Esophagus muscularis mucosa (tissue), 4 donors: ENCODE data around the gene DGKD. TPM values are rescaled to one million over a fixed set of nuclear protein-coding genes. Genes with fewer than 3 reads are reported as not detected.

Experiments used
- DNase-seq: peaks from one replicate; pipeline ENCODE4 v3.0.0-alpha.2; 2017; ENCODE audit errors: extremely low spot score
- H3K27ac ChIP-seq, 4 donors: fragments of 200-600 bp; sonication (generic); replicated peaks in 1 of 4; 1 replicate in 3 of 4; 2 replicates in 1 of 4; pipeline ENCODE4 v1.5.1; 2016 to 2019; ENCODE audit warnings: mild to moderate bottlenecking in 1 of 4
- H3K27me3 ChIP-seq, 4 donors: fragments of 200-600 bp; sonication (generic); one replicate each; pipeline versions ENCODE4 v1.5.1 to v1.6.0; 2016 to 2019
- H3K36me3 ChIP-seq, 4 donors: fragments of 200-600 bp; sonication (generic); one replicate each; pipeline ENCODE4 v1.5.1; 2016 to 2019
- H3K4me1 ChIP-seq, 4 donors: fragments of 200-600 bp; sonication (generic); one replicate each; pipeline ENCODE4 v1.5.1; 2016 to 2019
- H3K4me3 ChIP-seq, 4 donors: fragments of 200-600 bp; sonication (generic); 1 replicate in 2 of 4; 2 replicates in 2 of 4; pipeline ENCODE4 v1.5.1; 2016 to 2019; ENCODE audit warnings: mild to moderate bottlenecking in 4 of 4, moderate library complexity in 1 of 4
- H3K9me3 ChIP-seq, 4 donors: fragments of 200-600 bp; sonication (generic); 1 replicate in 3 of 4; 2 replicates in 1 of 4; pipeline ENCODE4 v1.5.1; 2016 to 2019
- EP300 ChIP-seq: sonication (generic); formaldehyde crosslinking; IDR thresholded peaks from one replicate; pipeline ENCODE4 v1.6.1; 2017; ENCODE audit warnings: antibody characterized with exemption
- POLR2A ChIP-seq: fragments of 450-650 bp; IDR thresholded peaks from one replicate; pipeline ENCODE4 v1.6.1; 2017; ENCODE audit warnings: antibody characterized with exemption, moderate library complexity, mild to moderate bottlenecking, low read depth
- POLR2AphosphoS5 ChIP-seq, 2 donors: sonication (generic); formaldehyde crosslinking; IDR thresholded peaks; one replicate each; pipeline ENCODE4 v1.6.1; 2017; ENCODE audit warnings: antibody characterized with exemption in 2 of 2
- WGBS: methylation state at CpG from one replicate; pipeline ENCODE4 v1.1.5; 2018; 5-methylcytosine and 5-hydroxymethylcytosine counted together
- intact Hi-C: fragments of 100-400 bp; cut with DNase I; formaldehyde crosslinking; loops from one replicate; pipeline ENCODE4 v1.15.1; 2023
- total RNA-seq, 4 donors: library from RNA; depleted of rRNA; stranded (reverse); fragments of >200 nt; gene quantifications; one replicate each; pipeline versions ENCODE4 v1.1.0 to v1.2.1, GENCODE V29; 2016
- TF ChIP-seq, protein P1 (sequence below), 3 experiments: fragments of 200-600 bp in 2 of 3; fragments of 450-650 bp in 1 of 3; sonication (generic) in 2 of 3; IDR thresholded peaks; one replicate each; pipeline ENCODE4 v1.5.1; 2017 to 2019; ENCODE audit warnings: antibody characterized with exemption in 3 of 3, mild to moderate bottlenecking in 2 of 3, moderate library complexity in 1 of 3

Gene DGKD
- total RNA-seq, 4 donors from 2014 or later: 11.6 to 16.1 (median 13.3) TPM

DNA sequence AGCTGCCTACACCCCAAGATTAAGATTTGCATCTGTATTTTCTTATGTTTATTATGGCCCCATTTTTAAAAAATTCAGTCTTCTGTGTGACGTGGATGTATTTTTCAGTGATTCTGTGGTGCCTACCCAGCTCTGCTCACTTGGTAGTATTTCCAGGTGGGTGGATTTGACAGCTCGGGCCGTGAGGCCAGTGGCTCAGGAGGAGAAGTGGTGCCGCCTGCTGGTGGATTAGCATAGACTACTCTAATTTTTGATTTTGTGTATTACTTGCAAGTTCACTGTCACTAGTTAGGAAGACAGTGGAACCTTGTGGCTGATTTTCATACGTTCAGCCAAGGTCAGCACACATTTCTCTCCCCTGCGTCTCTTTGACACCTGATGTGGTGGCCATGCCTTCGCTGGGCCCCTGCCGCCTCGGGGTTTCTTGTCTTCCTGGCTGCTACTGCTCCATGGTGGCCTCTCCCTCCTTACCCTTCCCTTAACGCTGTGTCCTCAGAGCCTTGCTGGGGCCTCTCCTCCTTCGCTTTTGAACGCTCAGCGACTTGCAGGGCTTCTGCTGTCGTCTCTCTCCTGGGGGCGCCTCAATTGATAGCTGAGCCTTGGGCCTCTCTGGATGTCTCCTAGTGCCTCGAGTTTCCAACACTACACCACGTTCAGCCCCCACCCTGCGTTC is 89.4 kb downstream of the DGKD start:
- peak; percentile 95 for DNase-seq
- peak overlapping the region in 1 of 4 donors; percentile 16 for H3K27ac ChIP-seq
- no peaks in the 10 kb centered on the region for H3K9me3 ChIP-seq
- TF ChIP-seq, protein P1, sequence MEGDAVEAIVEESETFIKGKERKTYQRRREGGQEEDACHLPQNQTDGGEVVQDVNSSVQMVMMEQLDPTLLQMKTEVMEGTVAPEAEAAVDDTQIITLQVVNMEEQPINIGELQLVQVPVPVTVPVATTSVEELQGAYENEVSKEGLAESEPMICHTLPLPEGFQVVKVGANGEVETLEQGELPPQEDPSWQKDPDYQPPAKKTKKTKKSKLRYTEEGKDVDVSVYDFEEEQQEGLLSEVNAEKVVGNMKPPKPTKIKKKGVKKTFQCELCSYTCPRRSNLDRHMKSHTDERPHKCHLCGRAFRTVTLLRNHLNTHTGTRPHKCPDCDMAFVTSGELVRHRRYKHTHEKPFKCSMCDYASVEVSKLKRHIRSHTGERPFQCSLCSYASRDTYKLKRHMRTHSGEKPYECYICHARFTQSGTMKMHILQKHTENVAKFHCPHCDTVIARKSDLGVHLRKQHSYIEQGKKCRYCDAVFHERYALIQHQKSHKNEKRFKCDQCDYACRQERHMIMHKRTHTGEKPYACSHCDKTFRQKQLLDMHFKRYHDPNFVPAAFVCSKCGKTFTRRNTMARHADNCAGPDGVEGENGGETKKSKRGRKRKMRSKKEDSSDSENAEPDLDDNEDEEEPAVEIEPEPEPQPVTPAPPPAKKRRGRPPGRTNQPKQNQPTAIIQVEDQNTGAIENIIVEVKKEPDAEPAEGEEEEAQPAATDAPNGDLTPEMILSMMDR (IDR thresholded peaks at IDR 0.05): peak; percentile 83 to 85 (median 85)
- peak in 1 of 2 donors; percentile 67 for TF ChIP-seq POLR2AphosphoS5 (IDR thresholded peaks at IDR 0.05)
- TF ChIP-seq EP300: no peak
- peaks cover 0 to 91% (median 65%) of the 10 kb centered on the region in 4 donors for H3K36me3 ChIP-seq
- H3K27me3 ChIP-seq: no peaks in the 10 kb centered on the region
- WGBS: 46% methylated on average over 18 of the region's 18 CpGs
- no peak overlapping the region for H3K4me3 ChIP-seq
- intact Hi-C loops: loop anchor here (2.0 to 5.0 kb wide), 3 partner anchors 36 to 191 kb away; partner anchors contain the start of genes ATG16L1 and DGKD
- peaks cover 7 to 16% (median 11%) of the 10 kb centered on the region in 4 donors for H3K4me1 ChIP-seq

DNA sequence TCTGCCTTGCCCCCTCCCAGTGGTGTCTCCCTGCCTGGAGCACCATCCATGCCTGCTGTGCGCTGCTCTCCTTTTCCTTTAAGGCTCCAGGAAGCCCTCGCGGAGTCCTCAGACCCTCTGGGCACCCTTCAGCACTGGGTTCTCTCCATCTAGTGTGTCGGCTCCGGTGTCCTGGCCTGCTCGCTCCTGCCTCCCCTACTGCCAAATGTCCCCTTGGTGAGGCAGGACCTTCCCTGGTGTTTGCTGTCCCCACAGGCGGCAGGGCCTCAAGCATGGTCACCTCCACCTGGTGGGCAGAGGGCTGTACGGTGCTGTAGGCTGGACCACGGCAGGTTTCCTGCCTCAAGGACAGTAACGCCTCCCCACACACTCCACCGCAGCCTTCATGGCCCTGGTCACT is 90.2 kb downstream of the DGKD start:
- Histone ChIP-seq H3K27ac (no peak overlapping the region), H3K4me1 (peaks cover 2 to 16% (median 13%) of the 10 kb centered on the region in 4 donors), H3K9me3 (no peaks in the 10 kb centered on the region), H3K4me3 (no peak overlapping the region), H3K27me3 (no peaks in the 10 kb centered on the region), H3K36me3 (peaks cover 0 to 91% (median 65%) of the 10 kb centered on the region in 4 donors)
- 90% methylated on average over 9 of the region's 11 CpGs for WGBS
- no peak for DNase-seq
- TF ChIP-seq, protein P1 (IDR thresholded peaks at IDR 0.05): no peak
- TF ChIP-seq POLR2AphosphoS5 (IDR thresholded peaks at IDR 0.05) (no peak), EP300 (no peak), POLR2A (no peak)
- intact Hi-C loops: loop anchor here (5.0 kb wide), 2 partner anchors 37 to 192 kb away; partner anchors contain the start of gene ATG16L1

DNA sequence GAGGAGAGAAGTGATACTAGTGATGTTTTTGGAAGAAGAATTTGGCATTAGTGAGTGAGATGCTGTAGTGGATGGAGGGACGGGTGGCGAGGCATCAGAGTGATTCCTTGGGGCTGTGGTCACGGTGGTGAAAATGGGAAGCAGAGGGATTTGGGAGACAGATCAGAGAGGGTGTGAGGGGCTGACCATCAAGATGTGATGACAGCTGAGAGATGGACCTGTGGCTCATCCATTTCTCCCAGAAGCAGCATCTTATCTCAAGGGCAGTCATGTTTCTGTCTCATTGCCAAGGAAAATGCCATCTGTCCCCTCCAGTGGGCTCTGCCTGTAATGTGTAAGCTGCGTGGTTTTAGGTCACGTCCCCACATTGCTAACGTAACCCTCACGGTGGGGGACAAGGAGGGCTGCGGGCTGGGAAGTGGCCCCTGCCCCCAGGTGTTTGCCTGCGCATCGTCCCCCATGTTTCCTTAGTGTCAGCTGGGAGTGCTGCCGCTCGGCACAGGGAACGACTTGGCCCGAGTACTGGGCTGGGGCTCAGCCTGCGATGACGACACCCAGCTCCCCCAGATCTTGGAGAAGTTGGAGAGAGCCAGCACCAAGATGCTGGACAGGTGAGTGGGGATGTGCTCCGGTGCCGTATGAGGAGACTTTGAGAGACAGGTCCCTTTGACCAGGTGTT is 91.0 kb downstream of the DGKD start:
- WGBS: 89% methylated on average over 18 of the region's 18 CpGs
- Histone ChIP-seq H3K27me3 (no peaks in the 10 kb centered on the region), H3K4me1 (peaks cover 0 to 16% (median 13%) of the 10 kb centered on the region in 4 donors), H3K4me3 (no peak overlapping the region), H3K9me3 (no peaks in the 10 kb centered on the region), H3K27ac (no peak overlapping the region), H3K36me3 (peaks cover 0 to 91% (median 70%) of the 10 kb centered on the region in 4 donors)
- intact Hi-C loops: no loop called here
- DNase-seq: no peak
- TF ChIP-seq EP300 (no peak), POLR2A (no peak), POLR2AphosphoS5 (IDR thresholded peaks at IDR 0.05) (no peak)
- TF ChIP-seq, protein P1 (IDR thresholded peaks at IDR 0.05): no peak

DNA sequence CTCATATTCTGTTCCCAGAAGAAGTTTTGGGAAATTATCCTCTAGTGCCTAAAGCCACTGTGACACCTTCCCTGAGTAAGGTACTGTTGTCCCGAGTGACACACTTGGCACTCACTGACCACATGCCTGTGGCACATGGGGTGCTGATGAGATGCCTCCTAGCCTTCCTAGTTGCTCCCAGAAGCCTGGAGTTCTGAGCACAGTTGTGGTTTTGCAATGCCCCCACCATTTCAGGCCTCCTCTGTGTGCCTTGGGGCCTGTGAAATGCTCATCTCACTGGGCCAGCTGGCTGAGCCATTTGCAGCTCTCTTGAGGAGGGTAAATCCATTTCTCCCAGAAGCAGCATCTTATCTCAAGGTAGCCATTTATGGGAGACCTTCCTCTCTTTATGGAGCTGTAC is 91.8 kb downstream of the DGKD start:
- Histone ChIP-seq H3K9me3 (no peaks in the 10 kb centered on the region), H3K36me3 (peaks cover under 1 to 94% (median 75%) of the 10 kb centered on the region in 4 donors), H3K27me3 (no peaks in the 10 kb centered on the region), H3K4me3 (no peak overlapping the region), H3K27ac (no peak overlapping the region), H3K4me1 (peaks cover 0 to 16% (median 13%) of the 10 kb centered on the region in 4 donors)
- 78% methylated on average over 1 of the region's 1 CpG for WGBS
- no peak for DNase-seq
- intact Hi-C loops: no loop called here
- TF ChIP-seq, protein P1 (IDR thresholded peaks at IDR 0.05): no peak
- TF ChIP-seq EP300 (no peak), POLR2AphosphoS5 (IDR thresholded peaks at IDR 0.05) (no peak), POLR2A (no peak)
